DMS153 treated with DMSO at 0.1 percent for 48 hours (cell line): ENCODE data around the gene GRID1.
"Not testable (repeated sequence)": the region's sequence is repeated elsewhere in the genome, so short reads cannot be mapped to it uniquely, and the experiment has no call there.

ENCODE experiments used
- DNase-seq: peaks from one replicate; lab custom pipeline; 2025; ENCODE audit not compliant: unreplicated experiment; lab: John Stamatoyannopoulos, UW

Gene GRID1

GRCh38 chr10:85859859-85860258 is 506.7 kb downstream of the GRID1 start:
- DNase-seq = no peak

DNA sequence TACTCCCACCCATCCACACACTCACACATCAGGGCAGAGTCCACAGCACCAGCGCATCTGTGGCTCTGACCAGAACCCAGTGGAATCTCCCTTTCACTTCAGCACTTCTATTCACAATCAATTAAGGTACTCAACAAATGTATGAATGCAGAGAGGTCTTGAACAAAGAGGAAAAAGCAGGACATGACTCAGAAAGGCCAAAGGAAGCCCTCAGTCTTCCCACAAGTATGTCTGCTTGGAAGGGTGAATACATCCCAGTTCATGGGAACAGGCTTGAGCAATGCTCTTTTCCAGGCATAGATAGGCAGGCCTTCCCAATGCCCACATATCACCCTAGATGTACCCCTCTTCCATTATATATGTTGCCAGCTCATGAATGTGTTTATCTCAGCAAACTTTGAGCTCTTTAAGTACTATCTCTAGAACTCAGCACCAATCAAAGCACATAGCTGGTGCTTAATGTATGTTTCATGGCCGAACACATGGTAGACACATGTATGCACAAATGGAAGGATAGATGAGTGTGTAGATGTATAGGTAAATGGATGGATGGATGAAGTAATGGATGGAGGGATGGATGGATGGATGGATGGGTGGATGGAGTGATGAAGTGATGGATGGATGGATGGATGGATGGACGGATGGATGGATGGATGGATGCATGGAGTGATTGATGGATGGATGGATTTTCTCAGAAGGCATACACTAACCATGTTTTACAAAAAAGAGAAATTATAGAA is 507.6 kb downstream of the GRID1 start:
- DNase-seq = no peak

GRCh38 chr10:85857791-85858190 is 508.8 kb downstream of the GRID1 start:
- no peak for DNase-seq

GRCh38 chr10:85857305-85857704 is 509.3 kb downstream of the GRID1 start:
- DNase-seq = no peak

DNA sequence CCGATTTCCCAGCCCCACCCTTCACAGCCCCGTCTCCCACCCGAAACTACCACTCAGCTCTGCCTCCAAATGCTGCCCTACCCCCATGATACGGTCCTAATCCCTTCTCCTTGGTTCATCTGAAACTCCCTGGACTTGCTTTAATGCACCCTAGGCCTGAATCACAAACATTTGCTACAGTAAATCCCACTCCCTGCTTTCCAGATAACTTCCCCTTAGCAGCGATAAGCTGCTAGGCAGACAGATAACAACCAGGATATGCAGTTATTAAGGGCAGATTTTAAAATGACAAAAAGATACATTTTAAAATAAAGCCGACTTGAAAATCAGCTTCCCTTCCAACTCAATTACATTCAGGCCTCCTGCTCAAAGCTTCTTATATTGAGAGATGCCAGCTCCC is 514.7 kb downstream of the GRID1 start:
- no peak for DNase-seq

- DNase-seq = no peak
These were observed 515.3 kb downstream of the GRID1 start for GRCh38 chr10:85851325-85851724.

- DNase-seq = no peak
These were observed 515.9 kb downstream of the GRID1 start for GRCh38 chr10:85850736-85851135.

DNA sequence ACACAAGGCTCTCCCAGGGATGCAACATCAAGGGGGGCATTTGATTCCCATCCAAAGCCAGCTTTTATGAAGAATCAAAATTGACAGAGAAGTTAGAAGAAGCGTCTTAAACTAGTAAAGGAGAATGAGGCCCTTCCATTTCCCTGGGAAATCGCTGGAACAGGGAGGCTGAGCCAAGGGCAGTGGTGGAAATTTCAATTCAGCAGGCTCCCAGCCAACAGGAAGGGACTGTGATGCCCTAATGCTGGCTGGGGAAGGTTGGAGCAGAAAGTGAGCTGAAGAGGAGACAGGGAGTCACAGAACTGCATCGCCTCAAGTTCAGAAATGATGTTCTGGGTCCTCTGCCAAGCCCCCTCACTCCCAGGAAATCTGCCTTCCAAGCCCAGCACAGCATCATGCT is 517.3 kb downstream of the GRID1 start:
- DNase-seq = no peak

GRCh38 chr10:85848756-85849155 is 517.8 kb downstream of the GRID1 start:
- DNase-seq = no peak

GRCh38 chr10:85847085-85847484 is 519.5 kb downstream of the GRID1 start:
- DNase-seq = no peak

DNA sequence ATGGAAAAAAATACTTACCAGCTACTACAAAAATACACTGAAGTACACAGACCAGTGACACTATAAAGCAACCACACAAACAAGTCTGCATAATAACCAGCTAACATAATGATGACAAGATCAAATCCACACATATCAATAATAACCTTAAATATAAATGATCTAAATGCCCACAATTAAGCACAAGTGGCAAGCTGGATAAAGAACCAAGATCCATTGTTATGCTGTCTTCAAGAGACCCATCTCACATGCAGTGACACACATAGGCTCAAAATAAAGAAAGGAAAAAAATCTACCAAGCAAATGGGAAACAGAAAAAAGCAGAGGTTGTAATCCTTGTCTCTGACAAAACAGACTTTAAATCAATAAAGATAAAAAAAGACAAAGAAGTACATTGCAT is 527.9 kb downstream of the GRID1 start:
- DNase-seq = not testable (repeated sequence)

DNA sequence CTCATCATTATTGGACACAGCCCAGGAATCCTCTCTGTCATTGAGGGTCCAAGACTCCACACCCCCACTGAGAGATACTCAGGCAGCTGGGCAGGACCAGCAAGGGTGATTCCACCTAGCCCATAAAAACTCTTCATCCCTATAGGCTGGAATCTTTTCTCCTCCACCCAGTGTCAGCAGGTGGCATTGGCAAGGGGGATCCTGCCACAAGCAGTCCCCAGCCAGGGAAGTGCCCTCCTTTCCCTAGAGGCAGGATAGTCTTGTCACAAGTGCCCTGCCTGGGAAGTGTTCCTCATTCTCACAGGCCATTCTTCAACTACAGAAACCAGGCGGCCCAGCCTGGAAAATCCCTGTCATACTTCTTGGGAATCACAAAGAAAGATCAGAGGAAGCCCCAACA is 533.6 kb downstream of the GRID1 start:
- no peak for DNase-seq

GRCh38 chr10:85831422-85831821 is 535.2 kb downstream of the GRID1 start:
- no peak for DNase-seq

- no peak for DNase-seq
These were observed 540.2 kb downstream of the GRID1 start for GRCh38 chr10:85826377-85826776.

DNA sequence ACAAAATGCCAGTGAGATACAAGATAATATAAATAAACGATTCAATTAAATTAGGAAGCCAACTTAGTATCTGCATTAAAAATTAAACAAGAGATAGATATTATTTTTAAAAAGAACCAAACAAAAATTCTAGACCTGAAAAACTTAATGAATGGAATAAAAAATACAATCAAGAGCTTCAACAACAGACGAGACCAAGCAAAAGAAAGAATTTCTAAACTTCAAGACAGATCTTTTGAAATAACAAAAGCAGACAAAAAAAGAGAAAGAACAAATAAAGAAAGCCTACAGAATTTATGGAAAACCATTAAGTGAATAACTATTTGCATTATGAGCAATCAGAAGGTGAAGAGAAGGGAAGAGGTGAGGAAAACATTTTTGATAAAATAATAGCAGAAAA is 555.2 kb downstream of the GRID1 start:
- no peak for DNase-seq

DNA sequence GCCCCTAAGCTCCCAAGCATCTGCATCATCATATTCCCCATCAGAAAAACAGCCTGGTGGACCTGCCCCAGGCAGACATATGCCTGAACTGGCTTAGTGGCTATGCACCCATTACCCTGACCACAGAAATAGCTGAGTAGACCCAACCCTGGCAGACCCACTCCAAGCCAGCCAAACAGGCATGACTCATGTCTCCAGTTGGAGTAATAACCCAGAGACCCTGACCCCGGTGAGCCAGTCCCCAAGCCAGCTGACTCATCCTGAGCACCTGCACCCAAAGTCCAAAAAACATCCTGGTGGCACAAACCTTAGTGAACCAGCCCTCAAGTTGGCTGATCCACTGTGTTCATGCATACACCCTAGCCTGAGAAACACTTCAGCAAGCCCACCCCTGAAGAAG is 555.9 kb downstream of the GRID1 start:
- no peak for DNase-seq

DNA sequence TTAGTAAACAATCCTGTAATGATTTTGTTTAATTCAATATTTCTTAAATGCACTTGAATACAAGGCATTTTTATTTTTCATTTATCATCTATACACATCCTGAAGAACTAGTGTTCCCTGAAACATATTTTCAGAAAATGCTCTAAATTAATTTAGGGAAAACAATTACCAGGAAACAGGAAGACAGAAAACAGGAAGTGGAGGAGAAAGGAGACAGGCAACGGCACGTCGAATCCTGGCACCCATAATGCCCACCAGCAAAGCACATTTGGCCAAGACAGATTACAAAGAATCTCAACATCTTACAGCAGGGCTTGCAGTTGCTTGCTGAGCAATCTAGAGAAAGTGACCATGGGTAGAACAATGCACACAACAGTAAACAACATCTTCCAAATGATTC is 571.1 kb downstream of the GRID1 start:
- DNase-seq = no peak

DNA sequence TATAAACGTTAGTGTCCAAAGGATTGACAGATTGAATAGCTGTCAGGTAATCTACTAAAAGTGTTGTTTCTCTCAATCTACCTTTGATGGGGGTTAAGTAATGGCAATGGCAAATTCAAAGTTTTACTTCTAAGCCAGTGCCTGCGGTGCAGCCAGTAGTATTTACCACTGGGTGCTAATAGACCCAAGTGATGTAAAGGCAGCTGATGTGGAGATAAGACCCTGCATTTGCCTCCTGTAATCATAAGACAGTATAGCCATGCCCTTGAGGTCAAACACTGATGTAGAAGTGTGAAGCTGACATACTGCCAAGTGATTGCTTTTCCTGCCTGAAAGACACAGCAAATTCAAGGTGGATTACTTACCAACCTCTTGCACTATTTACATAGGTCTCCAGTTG is 572.0 kb downstream of the GRID1 start:
- no peak for DNase-seq

GRCh38 chr10:85792533-85792858 is 574.1 kb downstream of the GRID1 start:
- no peak for DNase-seq

DNA sequence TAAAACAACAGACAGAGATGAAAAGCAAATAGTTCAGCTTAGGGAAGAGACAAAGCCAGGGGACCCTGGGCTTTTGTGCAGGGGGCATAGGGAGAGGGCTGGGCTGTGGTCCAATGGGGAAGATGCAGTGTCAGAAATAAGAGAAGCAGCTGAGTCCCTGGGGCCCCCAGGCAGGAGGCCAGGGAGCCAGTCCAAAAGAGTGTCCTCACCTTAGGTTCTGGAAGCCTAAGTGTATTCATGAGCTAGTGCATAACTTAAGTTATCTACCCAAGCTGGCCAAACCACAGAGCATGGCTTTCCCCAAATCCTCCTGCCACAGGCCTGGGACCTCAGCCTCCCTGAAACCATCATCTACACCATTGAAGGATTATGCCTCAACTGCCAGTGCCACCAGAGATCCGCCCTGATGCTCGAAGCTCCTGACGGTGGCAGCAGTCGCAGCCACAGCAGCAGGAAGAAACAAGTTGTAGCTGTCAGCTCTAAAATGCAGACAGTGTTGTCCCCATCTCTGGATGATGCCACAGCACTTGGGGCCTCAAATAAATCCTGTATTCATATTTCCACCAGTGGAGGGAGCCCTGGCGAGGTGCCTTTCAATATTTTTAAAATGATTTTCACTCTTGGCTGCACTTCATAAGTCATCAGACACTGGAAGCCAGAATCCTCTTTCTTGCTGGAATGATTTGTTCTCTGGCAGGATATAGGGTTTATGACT is 574.6 kb downstream of the GRID1 start:
- DNase-seq = no peak

GRCh38 chr10:85789982-85790789 is 576.4 kb downstream of the GRID1 start:
- DNase-seq = no peak

DNA sequence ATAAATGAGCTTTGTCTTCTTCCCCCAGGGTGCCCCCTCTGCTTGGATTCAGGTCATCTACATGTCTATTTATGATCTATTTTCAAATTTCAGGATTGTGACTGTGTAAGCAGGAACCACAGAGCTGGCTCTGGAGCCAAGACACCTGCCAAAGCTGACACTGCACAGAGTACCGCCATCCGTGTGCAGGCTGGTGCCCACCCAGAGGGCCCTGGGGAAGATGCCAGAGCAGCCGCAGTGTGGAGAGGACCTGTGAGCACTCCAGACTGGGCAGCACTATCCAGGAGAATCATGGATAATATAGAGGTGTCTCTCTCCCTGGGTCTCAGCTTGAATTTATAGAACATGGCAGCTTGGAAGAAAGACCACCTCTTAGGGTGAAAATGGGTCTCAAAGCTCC is 577.5 kb downstream of the GRID1 start:
- no peak for DNase-seq
